HepG2 (cell line): ENCODE measurements around the gene SLC22A5. TPM values are rescaled to one million over a fixed set of nuclear protein-coding genes. Genes with fewer than 3 reads are reported as not detected.

Experiments used
- CENPT ChIP-seq: sonication (generic); formaldehyde crosslinking; IDR thresholded peaks from 2 replicates; pipeline ENCODE4 v1.8.0; 2022; ENCODE audit warnings: low read depth, mild to moderate bottlenecking, moderate library complexity, missing genetic modification reagents
- HOXA3 ChIP-seq: sonication (generic); formaldehyde crosslinking; IDR thresholded peaks from 2 replicates; pipeline ENCODE4 v1.5.0; 2020; ENCODE audit warnings: missing genetic modification reagents
- HOXA7 ChIP-seq: sonication (generic); formaldehyde crosslinking; IDR thresholded peaks from 2 replicates; pipeline ENCODE4 v1.8.1; 2022; ENCODE audit warnings: mild to moderate bottlenecking, missing genetic modification reagents, moderate library complexity
- MZF1 ChIP-seq: sonication (generic); formaldehyde crosslinking; IDR thresholded peaks from 2 replicates; pipeline ENCODE4 v1.8.1; 2023; ENCODE audit warnings: mild to moderate bottlenecking, missing genetic modification reagents, borderline replicate concordance
- PAWR ChIP-seq: sonication (generic); formaldehyde crosslinking; IDR thresholded peaks from 2 replicates; pipeline ENCODE4 v1.4.0; 2020; ENCODE audit warnings: missing genetic modification reagents, mild to moderate bottlenecking, borderline replicate concordance
- PHF20 ChIP-seq: sonication (generic); formaldehyde crosslinking; IDR thresholded peaks from 2 replicates; pipeline ENCODE4 v1.5.0; 2020; ENCODE audit warnings: mild to moderate bottlenecking, missing genetic modification reagents
- SNAPC2 ChIP-seq: sonication (generic); formaldehyde crosslinking; IDR thresholded peaks from 2 replicates; pipeline ENCODE4 v1.8.1; 2022; ENCODE audit warnings: mild to moderate bottlenecking, missing genetic modification reagents
- SP1 ChIP-seq, 2 experiments: fragments of 450-650 bp in 1 of 2; sonication (generic) in 1 of 2; formaldehyde crosslinking in 1 of 2; IDR thresholded peaks; 2 replicates each; pipeline versions ENCODE4 v1.4.0 to v1.6.1; 2016 to 2020; ENCODE audit warnings: missing genetic modification reagents in 1 of 2
- polyA plus RNA-seq, 8 experiments: library from polyadenylated mRNA; depleted of rRNA in 3 of 8; stranded (reverse) in 7 of 8; unstranded in 1 of 8; fragments of >200 nt; fragmentation: Illumina TruSeq in 4 of 8; extraction: Trizol in 4 of 8; gene quantifications; 2 replicates each; pipeline versions ENCODE4 v1.2.1 to v1.2.3, GENCODE V29; 2011 to 2016; ENCODE audit warnings: low read depth in 4 of 8, missing spikeins in 1 of 8, mixed read lengths in 1 of 8; ENCODE audit not compliant: insufficient read depth in 1 of 8
- total RNA-seq, 5 experiments: library from RNA; depleted of rRNA; stranded (reverse); fragments of >200 nt; fragmentation: Illumina TruSeq; extraction: Trizol; gene quantifications; 2 replicates each; pipeline ENCODE4 v1.2.3, GENCODE V29; 2016; ENCODE audit warnings: low read depth in 1 of 5
- TF ChIP-seq, protein P1 (sequence below): sonication (generic); formaldehyde crosslinking; IDR thresholded peaks from 2 replicates; pipeline ENCODE4 v1.8.1; 2023; ENCODE audit warnings: missing genetic modification reagents, inconsistent platforms, borderline replicate concordance
- TF ChIP-seq, protein P2 (sequence below): sonication (generic); formaldehyde crosslinking; IDR thresholded peaks from 2 replicates; pipeline ENCODE4 v1.4.0; 2020; ENCODE audit warnings: low read depth, mild to moderate bottlenecking, missing genetic modification reagents
- TF ChIP-seq, protein P3 (sequence below): sonication (generic); formaldehyde crosslinking; IDR thresholded peaks from 2 replicates; pipeline ENCODE4 v1.4.0; 2020; ENCODE audit warnings: missing genetic modification reagents
- TF ChIP-seq, protein P4 (sequence below): sonication (generic); formaldehyde crosslinking; IDR thresholded peaks from 2 replicates; pipeline ENCODE4 v1.4.0; 2020; ENCODE audit warnings: mild to moderate bottlenecking, missing genetic modification reagents
- TF ChIP-seq, protein P5 (sequence below): sonication (generic); formaldehyde crosslinking; conservative IDR thresholded peaks from 2 replicates; pipeline ENCODE4 v1.4.0; 2020; ENCODE audit warnings: missing genetic modification reagents

The SLC22A5 gene
- total and polyA plus RNA-seq, 2 of the 13 experiments (the other 11 are each of a cell fraction or from before 2014, with no cell fraction given) = 7.1 to 15.1 TPM

DNA sequence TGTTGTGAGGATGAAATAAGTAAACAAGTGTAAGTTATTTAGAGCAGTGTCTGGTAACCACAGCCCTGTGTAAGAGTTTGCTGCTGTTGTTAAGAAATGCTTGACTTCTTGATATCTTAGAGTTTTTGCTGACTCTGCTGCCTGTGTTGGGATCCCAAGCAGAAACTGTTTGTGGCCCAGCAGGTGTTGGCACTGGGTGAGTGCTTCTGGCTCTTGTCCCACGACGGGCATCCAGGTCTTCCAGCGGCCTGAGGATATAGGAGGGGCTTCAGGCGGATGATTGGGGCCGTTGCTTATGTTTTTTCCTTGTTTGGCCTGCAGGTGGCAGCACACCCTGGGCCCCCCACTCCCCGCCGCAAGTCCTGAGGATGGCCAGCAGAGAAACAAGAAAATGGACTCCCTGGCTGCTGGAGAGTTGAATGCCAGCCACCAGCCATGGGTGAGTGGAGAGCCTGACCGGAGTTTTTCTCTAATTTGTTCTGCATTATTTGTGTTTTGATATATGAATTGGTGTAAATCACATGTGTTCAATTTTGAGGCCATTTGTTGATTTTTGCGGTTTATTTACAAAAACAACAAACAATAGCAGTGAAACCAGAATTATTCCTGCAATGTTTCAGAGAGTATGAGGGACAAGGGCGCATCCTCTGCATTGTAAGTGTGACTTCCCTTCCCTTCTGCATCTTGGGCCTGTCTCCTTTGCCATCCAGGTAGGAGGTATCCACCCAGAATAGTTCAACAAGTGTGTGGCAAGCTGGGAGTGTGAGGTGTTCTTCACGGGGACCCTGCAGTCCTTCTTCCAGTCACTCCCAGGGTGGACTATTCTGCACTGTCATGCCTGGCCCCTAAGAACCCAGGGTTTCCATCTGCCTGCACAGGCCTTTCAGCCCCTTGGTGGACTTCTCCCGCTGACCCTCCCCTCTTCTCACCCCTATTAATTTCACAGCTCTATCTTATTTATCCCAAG lies 50.3 kb downstream of the SLC22A5 start (continued):
- TF ChIP-seq, protein P1, sequence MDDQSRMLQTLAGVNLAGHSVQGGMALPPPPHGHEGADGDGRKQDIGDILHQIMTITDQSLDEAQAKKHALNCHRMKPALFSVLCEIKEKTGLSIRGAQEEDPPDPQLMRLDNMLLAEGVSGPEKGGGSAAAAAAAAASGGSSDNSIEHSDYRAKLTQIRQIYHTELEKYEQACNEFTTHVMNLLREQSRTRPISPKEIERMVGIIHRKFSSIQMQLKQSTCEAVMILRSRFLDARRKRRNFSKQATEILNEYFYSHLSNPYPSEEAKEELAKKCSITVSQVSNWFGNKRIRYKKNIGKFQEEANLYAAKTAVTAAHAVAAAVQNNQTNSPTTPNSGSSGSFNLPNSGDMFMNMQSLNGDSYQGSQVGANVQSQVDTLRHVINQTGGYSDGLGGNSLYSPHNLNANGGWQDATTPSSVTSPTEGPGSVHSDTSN (CRISPR knock-in tag) = no peak
- TF ChIP-seq PAWR (CRISPR knock-in tag) (no peak), MZF1 (CRISPR knock-in tag) (no peak), PHF20 (CRISPR knock-in tag) (no peak), SNAPC2 (no peak), CENPT (CRISPR knock-in tag) (no peak), HOXA3 (CRISPR knock-in tag) (peak; percentile 46; the same call in 1 of the 2 replicates), HOXA7 (CRISPR knock-in tag) (no peak), SP1 (IDR thresholded peaks at IDR 0.05) (no peak), SP1 (CRISPR knock-in tag; IDR thresholded peaks at IDR 0.05) (no peak)
- TF ChIP-seq, protein P2, sequence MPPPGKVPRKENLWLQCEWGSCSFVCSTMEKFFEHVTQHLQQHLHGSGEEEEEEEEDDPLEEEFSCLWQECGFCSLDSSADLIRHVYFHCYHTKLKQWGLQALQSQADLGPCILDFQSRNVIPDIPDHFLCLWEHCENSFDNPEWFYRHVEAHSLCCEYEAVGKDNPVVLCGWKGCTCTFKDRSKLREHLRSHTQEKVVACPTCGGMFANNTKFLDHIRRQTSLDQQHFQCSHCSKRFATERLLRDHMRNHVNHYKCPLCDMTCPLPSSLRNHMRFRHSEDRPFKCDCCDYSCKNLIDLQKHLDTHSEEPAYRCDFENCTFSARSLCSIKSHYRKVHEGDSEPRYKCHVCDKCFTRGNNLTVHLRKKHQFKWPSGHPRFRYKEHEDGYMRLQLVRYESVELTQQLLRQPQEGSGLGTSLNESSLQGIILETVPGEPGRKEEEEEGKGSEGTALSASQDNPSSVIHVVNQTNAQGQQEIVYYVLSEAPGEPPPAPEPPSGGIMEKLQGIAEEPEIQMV (CRISPR knock-in tag) = no peak
- TF ChIP-seq, protein P3, sequence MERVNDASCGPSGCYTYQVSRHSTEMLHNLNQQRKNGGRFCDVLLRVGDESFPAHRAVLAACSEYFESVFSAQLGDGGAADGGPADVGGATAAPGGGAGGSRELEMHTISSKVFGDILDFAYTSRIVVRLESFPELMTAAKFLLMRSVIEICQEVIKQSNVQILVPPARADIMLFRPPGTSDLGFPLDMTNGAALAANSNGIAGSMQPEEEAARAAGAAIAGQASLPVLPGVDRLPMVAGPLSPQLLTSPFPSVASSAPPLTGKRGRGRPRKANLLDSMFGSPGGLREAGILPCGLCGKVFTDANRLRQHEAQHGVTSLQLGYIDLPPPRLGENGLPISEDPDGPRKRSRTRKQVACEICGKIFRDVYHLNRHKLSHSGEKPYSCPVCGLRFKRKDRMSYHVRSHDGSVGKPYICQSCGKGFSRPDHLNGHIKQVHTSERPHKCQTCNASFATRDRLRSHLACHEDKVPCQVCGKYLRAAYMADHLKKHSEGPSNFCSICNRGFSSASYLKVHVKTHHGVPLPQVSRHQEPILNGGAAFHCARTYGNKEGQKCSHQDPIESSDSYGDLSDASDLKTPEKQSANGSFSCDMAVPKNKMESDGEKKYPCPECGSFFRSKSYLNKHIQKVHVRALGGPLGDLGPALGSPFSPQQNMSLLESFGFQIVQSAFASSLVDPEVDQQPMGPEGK = peak; percentile 86
- TF ChIP-seq, protein P4, sequence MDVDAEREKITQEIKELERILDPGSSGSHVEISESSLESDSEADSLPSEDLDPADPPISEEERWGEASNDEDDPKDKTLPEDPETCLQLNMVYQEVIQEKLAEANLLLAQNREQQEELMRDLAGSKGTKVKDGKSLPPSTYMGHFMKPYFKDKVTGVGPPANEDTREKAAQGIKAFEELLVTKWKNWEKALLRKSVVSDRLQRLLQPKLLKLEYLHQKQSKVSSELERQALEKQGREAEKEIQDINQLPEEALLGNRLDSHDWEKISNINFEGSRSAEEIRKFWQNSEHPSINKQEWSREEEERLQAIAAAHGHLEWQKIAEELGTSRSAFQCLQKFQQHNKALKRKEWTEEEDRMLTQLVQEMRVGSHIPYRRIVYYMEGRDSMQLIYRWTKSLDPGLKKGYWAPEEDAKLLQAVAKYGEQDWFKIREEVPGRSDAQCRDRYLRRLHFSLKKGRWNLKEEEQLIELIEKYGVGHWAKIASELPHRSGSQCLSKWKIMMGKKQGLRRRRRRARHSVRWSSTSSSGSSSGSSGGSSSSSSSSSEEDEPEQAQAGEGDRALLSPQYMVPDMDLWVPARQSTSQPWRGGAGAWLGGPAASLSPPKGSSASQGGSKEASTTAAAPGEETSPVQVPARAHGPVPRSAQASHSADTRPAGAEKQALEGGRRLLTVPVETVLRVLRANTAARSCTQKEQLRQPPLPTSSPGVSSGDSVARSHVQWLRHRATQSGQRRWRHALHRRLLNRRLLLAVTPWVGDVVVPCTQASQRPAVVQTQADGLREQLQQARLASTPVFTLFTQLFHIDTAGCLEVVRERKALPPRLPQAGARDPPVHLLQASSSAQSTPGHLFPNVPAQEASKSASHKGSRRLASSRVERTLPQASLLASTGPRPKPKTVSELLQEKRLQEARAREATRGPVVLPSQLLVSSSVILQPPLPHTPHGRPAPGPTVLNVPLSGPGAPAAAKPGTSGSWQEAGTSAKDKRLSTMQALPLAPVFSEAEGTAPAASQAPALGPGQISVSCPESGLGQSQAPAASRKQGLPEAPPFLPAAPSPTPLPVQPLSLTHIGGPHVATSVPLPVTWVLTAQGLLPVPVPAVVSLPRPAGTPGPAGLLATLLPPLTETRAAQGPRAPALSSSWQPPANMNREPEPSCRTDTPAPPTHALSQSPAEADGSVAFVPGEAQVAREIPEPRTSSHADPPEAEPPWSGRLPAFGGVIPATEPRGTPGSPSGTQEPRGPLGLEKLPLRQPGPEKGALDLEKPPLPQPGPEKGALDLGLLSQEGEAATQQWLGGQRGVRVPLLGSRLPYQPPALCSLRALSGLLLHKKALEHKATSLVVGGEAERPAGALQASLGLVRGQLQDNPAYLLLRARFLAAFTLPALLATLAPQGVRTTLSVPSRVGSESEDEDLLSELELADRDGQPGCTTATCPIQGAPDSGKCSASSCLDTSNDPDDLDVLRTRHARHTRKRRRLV (CRISPR knock-in tag) = no peak
- TF ChIP-seq, protein P5, sequence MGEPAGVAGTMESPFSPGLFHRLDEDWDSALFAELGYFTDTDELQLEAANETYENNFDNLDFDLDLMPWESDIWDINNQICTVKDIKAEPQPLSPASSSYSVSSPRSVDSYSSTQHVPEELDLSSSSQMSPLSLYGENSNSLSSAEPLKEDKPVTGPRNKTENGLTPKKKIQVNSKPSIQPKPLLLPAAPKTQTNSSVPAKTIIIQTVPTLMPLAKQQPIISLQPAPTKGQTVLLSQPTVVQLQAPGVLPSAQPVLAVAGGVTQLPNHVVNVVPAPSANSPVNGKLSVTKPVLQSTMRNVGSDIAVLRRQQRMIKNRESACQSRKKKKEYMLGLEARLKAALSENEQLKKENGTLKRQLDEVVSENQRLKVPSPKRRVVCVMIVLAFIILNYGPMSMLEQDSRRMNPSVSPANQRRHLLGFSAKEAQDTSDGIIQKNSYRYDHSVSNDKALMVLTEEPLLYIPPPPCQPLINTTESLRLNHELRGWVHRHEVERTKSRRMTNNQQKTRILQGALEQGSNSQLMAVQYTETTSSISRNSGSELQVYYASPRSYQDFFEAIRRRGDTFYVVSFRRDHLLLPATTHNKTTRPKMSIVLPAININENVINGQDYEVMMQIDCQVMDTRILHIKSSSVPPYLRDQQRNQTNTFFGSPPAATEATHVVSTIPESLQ (CRISPR knock-in tag) = no peak
